ENCODE measurements around the gene MAB21L4.

GRCh38 chr2:240892356-240892755, 3.6 kb downstream of the MAB21L4 start:
- TF ChIP-seq CTCF (IDR thresholded peaks at IDR 0.05) (no peak), POLR2A (IDR thresholded peaks at IDR 0.05) (no peak)
